ENCODE data around the gene CRYBG2. TPM values are rescaled to one million over a fixed set of nuclear protein-coding genes. Genes with fewer than 3 reads are reported as not detected.

Gene CRYBG2
- total and polyA plus RNA-seq, 2 of the 8 experiments (the other 6 are each of a cell fraction or from before 2014, with no cell fraction given) = 14.2 to 17.0 TPM

- peaks cover 2% of the 10 kb centered on the region; the same call in 1 of the 2 replicates for H3K79me1 ChIP-seq (ENCODE audit: low read depth, low read length)
- no peak overlapping the region for H3K23ac ChIP-seq (ENCODE audit: insufficient read length)
- CTCF ChIA-PET (ENCODE audit: partially characterized antibody) = interaction anchor here (0.7 to 5.2 kb wide), 6 partner anchors 12 to 436 kb away, joined by 3 to 25 read pairs (median 4); no protein-coding TSS in a partner anchor
- no peak overlapping the region for H2AFZ ChIP-seq (ENCODE audit: low read length)
- H2BK15ac ChIP-seq (ENCODE audit: low read length) = no peak overlapping the region
- no peak overlapping the region; the same call in 1 of the 2 replicates for H3K18ac ChIP-seq (ENCODE audit: extremely low read depth, low read length)
- H2BK5ac ChIP-seq (ENCODE audit: low read depth, low read length) = peak overlapping the region; percentile 36; the same call in 1 of the 2 replicates
- H4K20me1 ChIP-seq (replicated peaks in 1 of 2; ENCODE audit: control insufficient read depth in 1 of 2, insufficient read depth in 2 of 2, low read length in 2 of 2) = peaks cover 0 to 1% of the 10 kb centered on the region in 2 experiments
- no peak overlapping the region for H3K14ac ChIP-seq (ENCODE audit: insufficient read length)
- no peaks in the 10 kb centered on the region for H3K23me2 ChIP-seq (ENCODE audit: low read depth, low read length)
- peak overlapping the region; percentile 7 for H4K91ac ChIP-seq (replicated peaks; ENCODE audit: insufficient read length, low read length)
- no peak overlapping the region for H2BK120ac ChIP-seq (replicated peaks; ENCODE audit: low read depth, low read length)
- no peaks in the 10 kb centered on the region for H3K27me3 ChIP-seq (replicated peaks in 1 of 4; ENCODE audit: control insufficient read depth in 3 of 4, extremely low read depth in 1 of 4, insufficient read depth in 3 of 4, low read length in 3 of 4)
- H3K4me3 ChIP-seq (ENCODE audit: extremely low read depth in 1 of 4, insufficient read depth in 2 of 4, low read depth in 3 of 4, low read length in 4 of 4) = no peak overlapping the region
- no peaks in the 10 kb centered on the region for H3K79me2 ChIP-seq (ENCODE audit: control insufficient read depth in 1 of 2, insufficient read depth in 2 of 2, low read length in 2 of 2)
- H4K8ac ChIP-seq (ENCODE audit: extremely low read depth, insufficient read depth, low read length) = no peak overlapping the region
- H3K4me2 ChIP-seq (ENCODE audit: insufficient read depth in 1 of 2, low read depth in 2 of 2, low read length in 2 of 2) = no peak overlapping the region
- H4K5ac ChIP-seq (ENCODE audit: insufficient read length, low read depth, low read length) = no peak overlapping the region
- H3K9me3 ChIP-seq (ENCODE audit: insufficient read depth in 2 of 2, low read depth in 1 of 2, low read length in 1 of 2) = no peaks in the 10 kb centered on the region
- H3K27ac ChIP-seq (ENCODE audit: low read depth, low read length) = no peak overlapping the region
- H3K56ac ChIP-seq (replicated peaks; ENCODE audit: insufficient read length, low read depth, low read length) = no peak overlapping the region
- H3K4ac ChIP-seq (replicated peaks; ENCODE audit: insufficient read length, low read depth, low read length) = no peak overlapping the region
- peak overlapping the region in 1 of 4 experiments; percentile 49; a peak in 2 of 7 replicates for H3K9ac ChIP-seq (replicated peaks in 1 of 4; ENCODE audit: extremely low read depth in 1 of 4, low read depth in 3 of 4, low read length in 3 of 4)
- WGBS, 2 experiments (ENCODE audit: extremely low coverage in 1 of 2, insufficient coverage in 1 of 2, insufficient read length in 1 of 2, insufficient replicate concordance in 2 of 2, low coverage in 1 of 2, low lambda C conversion rate in 2 of 2, missing lambda C conversion rate in 1 of 2) = 91% methylated on average over 5 of the region's 5 CpGs; no CpG with 5 or more reads in 1 of the 2 experiments
- no peak for FAIRE-seq
- DNase-seq (ENCODE audit: low read depth in 1 of 2, low spot score in 2 of 2) = no peak
- peak overlapping the region; percentile 88 for H2BK12ac ChIP-seq (ENCODE audit: low read depth, low read length)
- peak overlapping the region; percentile 54; the same call in 1 of the 2 replicates for H2AK5ac ChIP-seq (ENCODE audit: low read depth, low read length)
- H2BK20ac ChIP-seq (ENCODE audit: low read length) = peak overlapping the region; percentile 72
- no peaks in the 10 kb centered on the region for H3K36me3 ChIP-seq (ENCODE audit: control insufficient read depth in 2 of 4, insufficient read depth in 4 of 4, low read length in 3 of 4)
- POLR2A ChIA-PET (ENCODE audit: partially characterized antibody) = interaction anchor here (1.0 to 1.3 kb wide), 2 partner anchors 15 to 59 kb away, joined by 3 to 4 read pairs; no protein-coding TSS in a partner anchor
- peaks cover 7 to 34% (median 14%) of the 10 kb centered on the region in 4 experiments for H3K4me1 ChIP-seq (replicated peaks in 1 of 4; ENCODE audit: control insufficient read depth in 3 of 4, insufficient read depth in 4 of 4, low read length in 3 of 4)
- TF ChIP-seq ASH2L (IDR thresholded peaks at IDR 0.05; ENCODE audit: low read length) = no peak
- TF ChIP-seq ATF3 (IDR thresholded peaks at IDR 0.05; ENCODE audit: insufficient read depth, low read depth, low read length) = no peak
- no peak for TF ChIP-seq EGR1 (IDR thresholded peaks at IDR 0.05; ENCODE audit: borderline replicate concordance, low read depth, low read length)
- no peak for TF ChIP-seq TAF7 (optimal IDR thresholded peaks at IDR 0.05; ENCODE audit: borderline replicate concordance, low read depth, low read length)
- no peak for TF ChIP-seq CREB1 (IDR thresholded peaks at IDR 0.05)
- no peak for TF ChIP-seq FOSL1 (IDR thresholded peaks at IDR 0.05; ENCODE audit: insufficient read depth, low read depth, low read length)
- no peak for TF ChIP-seq CHD2 (IDR thresholded peaks at IDR 0.05; ENCODE audit: low read length)
- TF ChIP-seq EZH2 (IDR thresholded peaks at IDR 0.05; ENCODE audit: low read depth, low read length, severe bottlenecking) = no peak
- no peak for TF ChIP-seq ZNF274 (IDR thresholded peaks at IDR 0.05; ENCODE audit: borderline replicate concordance, extremely low read depth, low read length)
- no peak for TF ChIP-seq TBP (IDR thresholded peaks at IDR 0.05; ENCODE audit: low read depth, low read length)
- TF ChIP-seq SP2 (IDR thresholded peaks at IDR 0.05; ENCODE audit: low read length) = no peak
- TF ChIP-seq CTBP2 (IDR thresholded peaks at IDR 0.05; ENCODE audit: borderline replicate concordance, insufficient read depth, insufficient read length, low read length) = no peak
- TF ChIP-seq SUZ12 (IDR thresholded peaks at IDR 0.05; ENCODE audit: low read length) = no peak
- no peak for TF ChIP-seq RAD21 (IDR thresholded peaks at IDR 0.05 in 1 of 2, conservative IDR thresholded peaks at IDR 0.05 in 1 of 2; ENCODE audit: low read depth in 2 of 2, low read length in 2 of 2)
Measured at GRCh38 chr1:26352338-26352679, 1.6 kb downstream of the CRYBG2 start.
